HG02981 (cell line): ENCODE data around the gene CRYZL1.

Experiments used
- ATAC-seq: cut with Tn5 transposase; IDR thresholded peaks from one replicate; pipeline ENCODE4 v1.9.1; 2021; ENCODE audit warnings: mild to moderate bottlenecking, moderate library complexity; ENCODE audit not compliant: unreplicated experiment

CRYZL1 gene

GRCh38 chr21:33662046-33662445 lies 20.5 kb upstream of the CRYZL1 start:
- ATAC-seq: no peak

GRCh38 chr21:33661146-33661545 lies 19.6 kb upstream of the CRYZL1 start:
- no peak for ATAC-seq

- ATAC-seq: no peak
Observed at GRCh38 chr21:33660406-33660805, 18.9 kb upstream of the CRYZL1 start.

GRCh38 chr21:33659568-33659949 lies 18.0 kb upstream of the CRYZL1 start:
- no peak for ATAC-seq

- no peak for ATAC-seq
Observed at GRCh38 chr21:33658919-33659567, 17.5 kb upstream of the CRYZL1 start.

GRCh38 chr21:33657124-33657820 lies 15.7 kb upstream of the CRYZL1 start:
- ATAC-seq: no peak

- ATAC-seq: no peak
Observed at GRCh38 chr21:33655588-33656221, 14.2 kb upstream of the CRYZL1 start.

GRCh38 chr21:33654412-33654811 lies 12.9 kb upstream of the CRYZL1 start:
- ATAC-seq: no peak

- ATAC-seq: no peak
Observed at GRCh38 chr21:33651965-33652680, 10.6 kb upstream of the CRYZL1 start.

- no peak for ATAC-seq
Observed at GRCh38 chr21:33650929-33651509, 9.5 kb upstream of the CRYZL1 start.

GRCh38 chr21:33650230-33650629 lies 8.7 kb upstream of the CRYZL1 start:
- no peak for ATAC-seq

GRCh38 chr21:33648555-33648954 lies 7.0 kb upstream of the CRYZL1 start:
- ATAC-seq: no peak

GRCh38 chr21:33647587-33647986 lies 6.0 kb upstream of the CRYZL1 start:
- ATAC-seq: no peak

- ATAC-seq: no peak
Observed at GRCh38 chr21:33645730-33646129, 4.2 kb upstream of the CRYZL1 start.

GRCh38 chr21:33644383-33645074 lies 3.0 kb upstream of the CRYZL1 start:
- no peak for ATAC-seq

- ATAC-seq: no peak
Observed at GRCh38 chr21:33643658-33644311, 2.2 kb upstream of the CRYZL1 start.

- ATAC-seq: no peak
Observed at GRCh38 chr21:33642896-33643657, 1.5 kb upstream of the CRYZL1 start.

GRCh38 chr21:33642027-33642895 lies 720 bp upstream of the CRYZL1 start, which contains the start of gene ITSN1:
TSS of gene ITSN1 (plus strand) at chr21:33642501. CDS start at chr21:33718829, 76,328 bp downstream.
- ATAC-seq: peak; percentile 84
